Stimulated activated CD8-positive, alpha-beta memory T cell treated with anti-CD3 and anti-CD28 coated beads, Interleukin-12 subunit alpha, Interleukin-12 subunit beta, amount 100 ng/mL, for 24 hours (primary cell): ENCODE data around the gene KIF5A.
"Not testable (repeated sequence)": the region's sequence is repeated elsewhere in the genome, so short reads cannot be mapped to it uniquely, and the experiment has no call there.

Experiments used
- DNase-seq: peaks from one replicate; pipeline ENCODE4 v3.0.0-alpha.2; 2020; ENCODE audit errors: extremely low read depth

The KIF5A gene

GRCh38 chr12:57554897-57555296 lies 5.1 kb downstream of the KIF5A start:
- no peak for DNase-seq

GRCh38 chr12:57558864-57559263 lies 9.0 kb downstream of the KIF5A start:
- no peak for DNase-seq

GRCh38 chr12:57560516-57560915 lies 10.7 kb downstream of the KIF5A start:
- DNase-seq = no peak

GRCh38 chr12:57561117-57561516 lies 11.3 kb downstream of the KIF5A start:
- not testable (repeated sequence) for DNase-seq

- no peak for DNase-seq
These were observed 13.5 kb downstream of the KIF5A start for GRCh38 chr12:57563358-57563757.

GRCh38 chr12:57564178-57564740 lies 14.4 kb downstream of the KIF5A start:
- no peak for DNase-seq

GRCh38 chr12:57568838-57569237 lies 19.0 kb downstream of the KIF5A start:
- no peak for DNase-seq

- no peak for DNase-seq
These were observed 20.0 kb downstream of the KIF5A start for GRCh38 chr12:57569858-57570257.

- not testable (repeated sequence) for DNase-seq
These were observed 20.6 kb downstream of the KIF5A start for GRCh38 chr12:57570438-57570837.

- DNase-seq = no peak
These were observed 22.3 kb downstream of the KIF5A start for GRCh38 chr12:57571926-57572762.

- no peak for DNase-seq
These were observed 25.0 kb downstream of the KIF5A start for GRCh38 chr12:57574795-57575194.

- no peak for DNase-seq
These were observed 26.1 kb downstream of the KIF5A start for GRCh38 chr12:57575771-57576612.

- DNase-seq = no peak
These were observed 26.8 kb downstream of the KIF5A start for GRCh38 chr12:57576613-57577160.

- no peak for DNase-seq
These were observed 28.3 kb downstream of the KIF5A start for GRCh38 chr12:57577981-57578758.

GRCh38 chr12:57579011-57579410 lies 29.2 kb downstream of the KIF5A start:
- DNase-seq = no peak

GRCh38 chr12:57579677-57580465 lies 30.0 kb downstream of the KIF5A start:
- no peak for DNase-seq

- DNase-seq = no peak
These were observed 30.6 kb downstream of the KIF5A start for GRCh38 chr12:57580466-57580795.

GRCh38 chr12:57581802-57582201 lies 32.0 kb downstream of the KIF5A start:
- DNase-seq = no peak

- DNase-seq = no peak
These were observed 32.6 kb downstream of the KIF5A start for GRCh38 chr12:57582440-57582839.

GRCh38 chr12:57583008-57583831 lies 33.4 kb downstream of the KIF5A start:
- DNase-seq = no peak
